D721Med (cell line): ENCODE results near the gene SCN4B.

ENCODE experiments used
- DNase-seq: peaks from one replicate; pipeline ENCODE4 v3.0.0; 2011; ENCODE audit warnings: low spot score; ENCODE audit not compliant: insufficient read length
- FAIRE-seq: peaks from 2 replicates; lab custom pipeline; 2011; peaks lifted over from hg19 to GRCh38; lab: Jason Lieb, UNC
- CTCF ChIP-seq: IDR thresholded peaks from 2 replicates; pipeline ENCODE4 v1.5.1; 2012; ENCODE audit warnings: mild to moderate bottlenecking, control low read depth; ENCODE audit not compliant: insufficient read depth; ENCODE audit errors: missing control alignments

Gene SCN4B

GRCh38 chr11:118170882-118171268 lies 18.3 kb upstream of the SCN4B start:
- FAIRE-seq, result no peak
- no peak for TF ChIP-seq CTCF
- no peak for DNase-seq

GRCh38 chr11:118170231-118170630 lies 17.6 kb upstream of the SCN4B start:
- TF ChIP-seq CTCF, result no peak
- FAIRE-seq (no peak), DNase-seq (no peak)

- no peak for DNase-seq
- no peak for FAIRE-seq
- no peak for TF ChIP-seq CTCF
Observed at GRCh38 chr11:118169300-118170140, 16.9 kb upstream of the SCN4B start.

GRCh38 chr11:118168751-118169150 lies 16.1 kb upstream of the SCN4B start:
- no peak for TF ChIP-seq CTCF
- DNase-seq (no peak), FAIRE-seq (no peak)

- DNase-seq (no peak), FAIRE-seq (no peak)
- no peak for TF ChIP-seq CTCF
Observed at GRCh38 chr11:118168316-118168715, 15.7 kb upstream of the SCN4B start.

- no peak for TF ChIP-seq CTCF
- DNase-seq, result no peak
- no peak for FAIRE-seq
Observed at GRCh38 chr11:118167906-118168305, 15.3 kb upstream of the SCN4B start.

- FAIRE-seq (no peak), DNase-seq (no peak)
- no peak for TF ChIP-seq CTCF
Observed at GRCh38 chr11:118167253-118167652, 14.6 kb upstream of the SCN4B start.
